Frontal cortex (tissue), 4 donors: ENCODE data around the gene PNLIPRP1. TPM values are rescaled to one million over a fixed set of nuclear protein-coding genes. Genes with fewer than 3 reads are reported as not detected.

Source experiments
- DNase-seq, 2 donors: peaks; one replicate each; pipeline ENCODE4 v3.0.0; 2012; ENCODE audit warnings: low spot score in 2 of 2
- FAIRE-seq: peaks from 2 replicates; lab custom pipeline; 2012; peaks lifted over from hg19 to GRCh38; lab: Jason Lieb, UNC
- total RNA-seq: library from RNA; depleted of rRNA; stranded (reverse); fragments of >200 nt; gene quantifications from one replicate; pipeline ENCODE4 v1.2.3, GENCODE V29; 2014
- donor health status: control.
- donor health status: control.
- donor health status: control.

The PNLIPRP1 gene
- total RNA-seq = not detected

- FAIRE-seq (no peak), DNase-seq (no peak)
Observed at GRCh38 chr10:116590590-116591444, at the start of gene PNLIPRP1. TSS of gene PNLIPRP1 (plus strand) at chr10:116590959. CDS start at chr10:116591130, 171 bp downstream.

GRCh38 chr10:116542007-116542677 lies 48.6 kb upstream of the PNLIPRP1 start:
- FAIRE-seq (no peak), DNase-seq (no peak)

DNA sequence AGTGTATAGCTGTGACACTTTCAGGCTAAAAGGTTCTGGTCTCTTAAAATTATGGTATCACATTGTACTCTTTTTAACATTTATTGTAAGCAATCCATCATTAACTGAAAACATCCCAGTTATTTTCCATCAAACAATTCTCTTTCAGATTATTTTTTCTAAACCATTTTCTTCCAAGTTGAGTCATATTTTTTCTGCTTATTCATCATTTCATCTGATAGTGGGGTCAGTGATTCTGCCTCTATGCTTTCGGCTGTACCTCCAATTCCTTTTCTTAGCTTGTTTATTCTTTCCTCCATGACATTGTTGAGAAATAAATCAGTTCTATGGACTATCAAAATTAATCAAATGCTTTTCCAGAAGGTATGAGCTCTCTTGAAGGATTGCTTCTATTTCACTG lies 45.6 kb upstream of the PNLIPRP1 start:
- no peak for FAIRE-seq
- no peak for DNase-seq

GRCh38 chr10:116545756-116546155 lies 45.0 kb upstream of the PNLIPRP1 start, which contains the start of gene PNLIP:
TSS of gene PNLIP (plus strand) at chr10:116545931. CDS start at chr10:116546093, 162 bp downstream.
- FAIRE-seq = no peak

DNA sequence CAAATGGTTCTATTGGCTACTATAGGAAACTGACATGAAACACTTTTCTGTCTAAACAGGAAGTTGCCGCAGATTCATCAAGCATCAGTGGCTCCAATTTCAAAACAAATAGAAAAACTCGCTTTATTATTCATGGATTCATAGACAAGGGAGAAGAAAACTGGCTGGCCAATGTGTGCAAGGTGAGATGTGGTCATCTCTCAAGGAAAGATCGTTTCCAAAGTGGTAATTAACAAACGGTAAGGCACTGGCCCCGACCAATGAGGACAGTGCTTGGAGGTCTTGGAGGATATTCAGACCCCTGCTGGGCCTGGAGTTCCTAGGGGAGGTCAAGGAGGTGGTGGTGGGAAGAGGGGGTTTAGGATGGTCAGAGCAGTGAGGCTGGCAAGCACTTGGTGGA lies 42.5 kb upstream of the PNLIPRP1 start:
- no peak for DNase-seq

More at GRCh38 chr10:116545756-116546155, 45.0 kb upstream of the PNLIPRP1 start, which contains the start of gene PNLIP:
- no peak for DNase-seq

GRCh38 chr10:116553378-116553980 lies 37.3 kb upstream of the PNLIPRP1 start:
- DNase-seq = no peak
- no peak for FAIRE-seq

More for the DNA sequence above, 42.5 kb upstream of the PNLIPRP1 start:
- no peak for FAIRE-seq

GRCh38 chr10:116554628-116555027 lies 36.1 kb upstream of the PNLIPRP1 start:
- DNase-seq = no peak
- FAIRE-seq = no peak

DNA sequence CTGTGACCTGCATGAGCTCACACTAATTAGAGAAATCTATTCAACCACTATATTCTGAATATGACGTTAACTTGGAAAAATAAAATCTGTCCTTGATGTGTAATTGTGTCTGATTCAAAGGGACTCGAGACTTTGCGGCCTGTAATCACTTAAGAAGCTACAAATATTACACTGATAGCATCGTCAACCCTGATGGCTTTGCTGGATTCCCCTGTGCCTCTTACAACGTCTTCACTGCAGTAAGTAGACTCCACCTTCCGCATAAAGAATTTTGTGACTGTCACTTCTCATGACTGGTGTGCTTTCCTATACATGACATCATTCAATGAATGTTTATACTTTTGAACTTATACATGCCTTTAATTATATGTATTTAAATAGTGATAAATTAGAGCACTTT lies 34.9 kb upstream of the PNLIPRP1 start:
- no peak for FAIRE-seq

DNA sequence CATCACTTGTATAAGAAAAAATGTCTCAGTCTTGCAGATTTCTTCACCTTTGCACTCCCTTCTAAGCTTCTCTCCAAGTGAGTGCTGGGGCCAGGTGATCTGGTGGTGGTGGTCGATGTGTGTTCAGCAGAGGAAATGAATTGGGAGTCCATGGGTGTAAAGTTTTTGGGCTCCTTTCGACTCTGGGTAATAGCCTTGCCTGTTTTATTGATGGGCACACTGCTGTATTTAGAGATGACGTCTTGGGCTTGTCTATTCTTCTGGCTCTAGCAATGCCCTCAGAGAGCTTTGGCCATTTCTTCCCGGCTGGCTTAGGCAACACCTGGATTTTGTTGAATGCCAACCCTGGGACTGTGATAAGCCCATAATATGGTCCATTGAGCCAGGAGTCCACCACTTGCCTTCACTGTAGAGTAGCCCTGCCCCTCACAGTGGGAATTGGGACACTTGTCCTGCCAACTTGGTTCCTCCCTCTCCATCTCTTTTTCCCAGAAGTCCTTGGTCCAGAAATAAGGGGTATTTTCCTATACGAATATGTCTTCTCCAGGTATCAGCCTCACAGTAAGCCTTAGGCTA lies 33.4 kb upstream of the PNLIPRP1 start:
- DNase-seq (no peak), FAIRE-seq (no peak)

More for the DNA sequence above, 34.9 kb upstream of the PNLIPRP1 start:
- DNase-seq = no peak

- no peak for DNase-seq
- FAIRE-seq = no peak
Observed at GRCh38 chr10:116565534-116565933, 25.2 kb upstream of the PNLIPRP1 start.

DNA sequence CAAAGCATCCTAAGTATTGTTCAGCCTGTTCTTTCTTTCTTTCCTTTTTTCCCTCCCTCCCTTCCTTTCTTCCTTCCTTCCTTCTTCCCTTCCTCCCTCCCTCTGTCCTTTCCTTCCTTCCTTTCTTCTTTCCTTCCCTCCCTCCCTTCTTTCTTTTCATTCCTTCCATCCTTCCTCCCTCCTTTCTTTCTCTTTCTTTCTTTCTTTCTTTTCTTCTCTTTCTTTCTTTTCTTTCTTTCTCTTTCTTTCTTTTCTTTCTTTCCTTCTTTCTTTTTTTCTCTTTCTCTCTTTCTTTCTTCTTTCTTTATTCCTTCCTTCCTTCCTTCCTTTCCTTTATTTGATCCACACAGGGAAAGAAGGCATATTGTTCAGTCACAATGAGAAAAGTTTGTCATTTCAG lies 23.8 kb upstream of the PNLIPRP1 start:
- DNase-seq (no peak), FAIRE-seq (no peak)

DNA sequence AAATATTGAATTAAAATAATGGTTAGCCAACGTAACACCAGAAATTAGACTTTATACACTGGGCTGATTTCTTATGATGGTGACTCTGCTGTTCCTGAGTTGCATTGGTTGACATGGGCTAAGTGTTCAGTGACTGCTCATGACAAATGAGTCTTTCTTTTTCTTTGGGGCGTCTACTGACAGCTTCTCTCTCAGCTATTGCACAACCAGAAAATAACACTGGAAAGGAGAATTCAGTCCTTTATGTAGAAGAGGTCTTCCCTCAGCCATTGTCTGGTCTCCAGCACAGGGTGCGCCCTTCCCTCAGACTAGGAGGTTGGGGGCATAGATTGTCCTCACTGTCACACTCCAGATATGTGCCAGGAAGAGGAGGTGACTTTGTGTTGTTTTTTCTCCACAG lies 23.4 kb upstream of the PNLIPRP1 start:
- DNase-seq (no peak), FAIRE-seq (no peak)

DNA sequence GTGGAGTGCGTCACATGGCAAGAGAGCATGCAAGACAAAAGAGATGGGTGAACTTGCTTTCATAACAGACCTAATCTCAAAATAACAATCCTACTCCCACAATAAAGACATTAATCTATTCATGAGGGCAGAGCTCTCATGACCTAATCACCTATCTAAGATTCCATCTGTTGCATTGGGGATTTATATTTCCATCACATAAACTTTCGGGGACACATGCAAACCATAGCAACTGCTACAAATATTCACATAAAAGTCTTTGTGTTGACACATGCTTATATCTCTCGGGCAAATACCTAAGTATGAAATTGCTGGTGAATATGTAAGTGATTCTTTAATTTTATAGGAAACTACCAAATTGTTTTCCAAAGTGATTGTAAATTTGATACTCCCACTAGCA lies 16.0 kb upstream of the PNLIPRP1 start:
- no peak for DNase-seq
- FAIRE-seq = no peak

GRCh38 chr10:116587878-116588591 lies 2.7 kb upstream of the PNLIPRP1 start:
- DNase-seq = no peak
- no peak for FAIRE-seq

GRCh38 chr10:116588995-116589394 lies 1.8 kb upstream of the PNLIPRP1 start:
- FAIRE-seq = no peak
- no peak for DNase-seq

- FAIRE-seq (no peak), DNase-seq (no peak)
Observed at GRCh38 chr10:116589926-116590325, 833 bp upstream of the PNLIPRP1 start.

DNA sequence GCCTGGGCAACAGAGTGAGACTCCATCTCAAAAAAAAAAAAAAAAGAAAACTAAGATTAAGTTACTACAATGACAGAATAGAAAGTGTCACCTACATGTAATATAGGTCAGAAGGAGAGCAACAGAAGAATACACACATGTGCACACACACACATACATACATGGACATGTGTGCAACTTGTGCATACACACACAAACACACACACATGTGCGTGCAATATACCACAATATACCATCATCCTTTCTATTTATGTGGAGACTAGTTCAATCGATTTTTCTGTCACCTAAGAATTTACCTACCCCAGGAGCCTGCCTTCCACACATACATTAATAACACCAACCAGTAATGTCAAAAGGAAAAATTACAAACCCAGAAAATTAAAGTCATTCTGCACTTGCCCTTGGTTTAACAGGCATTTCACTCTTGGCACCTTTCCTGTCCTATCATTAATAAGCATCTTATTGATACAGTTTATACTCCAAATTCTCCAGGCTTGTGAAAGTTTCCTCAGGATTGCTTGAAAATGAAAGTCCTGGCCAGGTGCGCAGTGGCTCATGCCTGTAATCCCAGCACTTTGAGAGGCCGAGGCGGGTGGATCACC lies 2.5 kb downstream of the PNLIPRP1 start:
- FAIRE-seq = no peak
- no peak for DNase-seq

GRCh38 chr10:116594525-116595035 lies 3.8 kb downstream of the PNLIPRP1 start:
- no peak for FAIRE-seq
- DNase-seq = no peak

DNA sequence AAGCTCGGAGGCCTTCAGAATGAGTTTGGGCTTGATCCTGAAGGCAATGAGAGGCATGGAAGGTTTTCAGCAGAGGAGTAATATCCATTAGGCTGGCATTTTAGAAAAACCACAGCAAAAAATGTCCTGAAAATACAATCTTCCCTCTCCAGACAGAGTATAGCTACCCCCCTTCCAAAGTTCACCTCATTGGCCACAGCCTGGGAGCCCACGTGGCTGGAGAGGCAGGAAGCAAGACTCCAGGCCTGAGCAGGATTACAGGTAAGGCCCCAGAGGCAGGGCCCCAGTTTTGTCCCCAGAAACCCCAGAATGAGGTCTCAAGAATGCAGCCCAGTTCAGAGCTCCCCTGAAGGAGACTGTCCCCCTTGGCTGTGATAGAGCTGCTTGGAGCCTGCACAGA lies 5.3 kb downstream of the PNLIPRP1 start:
- no peak for DNase-seq
- FAIRE-seq = no peak
